Tibial nerve (tissue), 4 donors: Measurements from ENCODE around the gene VOPP1.

ENCODE experiments used
- EP300 ChIP-seq, 2 donors: sonication (generic); formaldehyde crosslinking; IDR thresholded peaks; one replicate each; pipeline ENCODE4 v1.6.1; 2017; ENCODE audit warnings: antibody characterized with exemption in 2 of 2, mild to moderate bottlenecking in 1 of 2
- TF ChIP-seq, protein P1 (sequence below), 5 experiments: fragments of 200-600 bp in 3 of 5; fragments of 450-650 bp in 2 of 5; sonication (generic) in 3 of 5; IDR thresholded peaks; one replicate each; pipeline ENCODE4 v1.5.1; 2016 to 2019; ENCODE audit warnings: antibody characterized with exemption in 5 of 5, mild to moderate bottlenecking in 3 of 5, moderate library complexity in 2 of 5

DNA sequence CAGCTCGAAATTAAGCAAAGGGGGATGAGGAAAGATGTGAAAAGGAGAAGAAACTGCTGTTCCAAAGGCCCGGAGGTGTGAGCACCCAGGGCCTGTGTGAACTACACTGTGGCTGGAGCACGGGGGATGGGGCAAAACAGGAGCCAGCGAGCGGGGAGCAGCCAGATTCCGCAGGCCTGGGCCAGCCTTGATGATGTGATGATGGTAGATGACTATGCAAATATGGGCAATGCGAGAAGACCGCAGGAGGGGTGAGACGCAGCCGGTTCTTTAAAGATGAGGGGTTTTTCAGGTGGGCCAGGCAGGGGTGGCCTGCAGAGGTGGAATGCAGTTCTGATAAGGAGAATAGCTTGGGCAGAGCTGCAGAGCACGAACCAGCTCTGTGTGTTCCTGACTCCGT, 145.6 kb downstream of the VOPP1 start:
- TF ChIP-seq, protein P1, sequence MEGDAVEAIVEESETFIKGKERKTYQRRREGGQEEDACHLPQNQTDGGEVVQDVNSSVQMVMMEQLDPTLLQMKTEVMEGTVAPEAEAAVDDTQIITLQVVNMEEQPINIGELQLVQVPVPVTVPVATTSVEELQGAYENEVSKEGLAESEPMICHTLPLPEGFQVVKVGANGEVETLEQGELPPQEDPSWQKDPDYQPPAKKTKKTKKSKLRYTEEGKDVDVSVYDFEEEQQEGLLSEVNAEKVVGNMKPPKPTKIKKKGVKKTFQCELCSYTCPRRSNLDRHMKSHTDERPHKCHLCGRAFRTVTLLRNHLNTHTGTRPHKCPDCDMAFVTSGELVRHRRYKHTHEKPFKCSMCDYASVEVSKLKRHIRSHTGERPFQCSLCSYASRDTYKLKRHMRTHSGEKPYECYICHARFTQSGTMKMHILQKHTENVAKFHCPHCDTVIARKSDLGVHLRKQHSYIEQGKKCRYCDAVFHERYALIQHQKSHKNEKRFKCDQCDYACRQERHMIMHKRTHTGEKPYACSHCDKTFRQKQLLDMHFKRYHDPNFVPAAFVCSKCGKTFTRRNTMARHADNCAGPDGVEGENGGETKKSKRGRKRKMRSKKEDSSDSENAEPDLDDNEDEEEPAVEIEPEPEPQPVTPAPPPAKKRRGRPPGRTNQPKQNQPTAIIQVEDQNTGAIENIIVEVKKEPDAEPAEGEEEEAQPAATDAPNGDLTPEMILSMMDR (IDR thresholded peaks at IDR 0.05) = no peak
- TF ChIP-seq EP300 (IDR thresholded peaks at IDR 0.05) = no peak
